ENCODE results near the gene CLDN16.

CLDN16 gene

DNA sequence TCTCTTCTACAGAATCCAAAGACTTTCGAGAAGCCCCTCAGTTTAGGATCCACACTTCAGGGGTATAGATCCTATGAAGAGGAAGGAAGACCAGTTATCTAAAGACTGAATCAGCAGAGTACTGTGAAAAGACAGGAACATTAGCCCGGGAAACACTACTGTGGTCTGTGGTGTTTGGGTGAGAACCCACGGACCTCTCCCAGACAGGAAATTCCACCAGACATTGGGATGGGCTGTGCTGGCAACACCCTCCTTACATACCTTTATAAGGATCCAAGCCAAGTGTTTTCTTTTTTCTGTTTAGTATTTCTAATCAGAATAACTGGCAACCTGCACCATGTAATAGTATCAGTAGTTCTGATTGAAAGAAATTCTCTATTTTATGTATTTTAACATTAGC is 47.7 kb downstream of the CLDN16 start:
- POLR2A ChIA-PET (ENCODE audit: low non-redundant PET): no interaction called here
- DNase-seq (ENCODE audit: low spot score): peak; percentile 15
- H3K27ac ChIP-seq: no peak overlapping the region
- CTCF ChIA-PET: no interaction called here
- no peak for TF ChIP-seq CTCF (conservative IDR thresholded peaks at IDR 0.05; ENCODE audit: low read depth)

DNA sequence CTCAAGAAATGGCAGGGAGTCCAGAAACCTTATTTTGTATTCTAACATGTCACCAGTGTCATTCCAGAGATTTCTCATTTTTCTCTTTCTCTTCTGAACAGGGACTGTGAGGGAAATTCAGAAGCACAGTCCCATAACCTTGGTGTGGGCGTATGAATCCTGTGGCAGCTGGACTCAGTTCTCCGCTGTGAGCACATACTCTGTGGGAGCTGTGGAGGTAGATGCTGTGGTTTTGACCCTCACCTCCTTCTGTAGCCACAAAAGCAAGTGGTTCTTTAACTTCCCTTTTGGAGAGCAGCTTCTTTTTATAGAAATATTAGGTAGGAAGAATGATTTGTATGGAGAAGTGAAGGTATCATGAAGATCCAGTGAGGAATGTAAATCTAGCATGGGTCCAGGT is 48.4 kb downstream of the CLDN16 start:
- ChIA-PET POLR2A (ENCODE audit: low non-redundant PET) (no interaction called here), CTCF (no interaction called here)
- TF ChIP-seq CTCF (conservative IDR thresholded peaks at IDR 0.05; ENCODE audit: low read depth): no peak
- no peak overlapping the region for H3K27ac ChIP-seq
- DNase-seq (ENCODE audit: low spot score): no peak

GRCh38 chr3:190442240-190442639 is 54.3 kb downstream of the CLDN16 start:
- no peak for TF ChIP-seq CTCF (conservative IDR thresholded peaks at IDR 0.05; ENCODE audit: low read depth)
- DNase-seq (ENCODE audit: low spot score): no peak
- H3K27ac ChIP-seq: no peak overlapping the region
- ChIA-PET POLR2A (ENCODE audit: low non-redundant PET) (no interaction called here), CTCF (interaction anchor here (0.7 kb wide), 1 partner anchor 233 kb away, joined by 3 read pairs; no protein-coding TSS in a partner anchor)

DNA sequence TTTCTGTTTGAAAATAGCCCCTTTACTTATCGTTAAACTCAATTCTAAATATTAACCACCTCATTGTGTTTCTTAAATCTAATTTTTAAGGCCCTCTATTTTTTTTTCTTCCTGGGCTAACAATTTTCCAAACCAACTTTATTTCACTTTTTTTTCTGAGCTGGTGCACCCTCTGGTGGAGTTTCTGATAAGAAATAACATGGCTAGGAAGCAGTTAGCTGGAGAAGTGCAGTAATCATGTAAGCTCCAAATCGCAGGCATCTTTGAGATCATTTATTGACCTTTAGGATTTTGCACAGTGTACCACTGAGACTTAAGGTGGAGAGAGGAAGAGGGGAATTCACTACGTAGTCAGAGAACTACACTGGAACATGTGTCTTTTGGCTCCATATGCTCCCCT is 55.3 kb downstream of the CLDN16 start:
- peak; percentile 52 for TF ChIP-seq CTCF (conservative IDR thresholded peaks at IDR 0.05; ENCODE audit: low read depth)
- POLR2A ChIA-PET (ENCODE audit: low non-redundant PET): no interaction called here

GRCh38 chr3:190444006-190444405 is 56.0 kb downstream of the CLDN16 start:
- no peak overlapping the region for H3K27ac ChIP-seq
- CTCF ChIA-PET: interaction anchor here (0.9 kb wide), 1 partner anchor 59 kb away, joined by 3 read pairs; no protein-coding TSS in a partner anchor
- TF ChIP-seq CTCF (conservative IDR thresholded peaks at IDR 0.05; ENCODE audit: low read depth): no peak
- POLR2A ChIA-PET (ENCODE audit: low non-redundant PET): no interaction called here
- no peak for DNase-seq (ENCODE audit: low spot score)

More for the DNA sequence above, 55.3 kb downstream of the CLDN16 start:
- H3K27ac ChIP-seq: no peak overlapping the region
- no peak for DNase-seq (ENCODE audit: low spot score)
- CTCF ChIA-PET: interaction anchor here (0.6 to 1.3 kb wide), 11 partner anchors 14 to 1982 kb away, joined by 3 to 5 read pairs (median 4); no protein-coding TSS in a partner anchor

DNA sequence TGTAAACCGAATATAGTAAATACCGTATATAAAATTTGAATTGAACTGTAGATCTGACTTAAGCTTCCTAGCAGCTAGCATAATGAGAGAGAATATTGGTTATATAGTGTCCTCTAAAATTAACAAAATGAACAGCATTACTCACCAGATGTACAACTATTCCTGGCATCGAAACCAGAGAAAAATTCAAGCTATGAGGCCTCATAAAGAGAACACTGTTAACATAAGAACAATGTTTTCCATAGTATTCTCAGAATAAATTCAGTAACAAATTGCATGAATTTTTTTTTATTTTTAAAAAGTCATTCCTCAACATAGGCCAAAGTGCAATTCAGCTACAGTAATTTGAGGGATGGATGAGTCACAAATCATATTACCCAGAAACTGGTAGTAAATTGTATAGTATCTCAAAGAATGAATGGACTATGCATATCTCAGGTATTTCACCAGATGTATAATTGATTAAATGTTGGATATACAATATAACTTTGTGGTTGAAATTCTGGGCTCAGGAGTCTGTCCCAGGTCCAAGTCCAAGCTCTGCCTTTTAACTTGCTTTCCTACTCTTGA is 56.7 kb downstream of the CLDN16 start:
- POLR2A ChIA-PET (ENCODE audit: low non-redundant PET): no interaction called here
- no peak for DNase-seq (ENCODE audit: low spot score)
- CTCF ChIA-PET: interaction anchor here (0.6 to 1.0 kb wide), 3 partner anchors 60 to 245 kb away, joined by 3 read pairs; no protein-coding TSS in a partner anchor
- no peak for TF ChIP-seq CTCF (conservative IDR thresholded peaks at IDR 0.05; ENCODE audit: low read depth)
- H3K27ac ChIP-seq: no peak overlapping the region
